Thoracic aorta (tissue), 2 donors: ENCODE data around the gene TLE1. TPM values are rescaled to one million over a fixed set of nuclear protein-coding genes. Genes with fewer than 3 reads are reported as not detected.
"Not testable (repeated sequence)": the region's sequence is repeated elsewhere in the genome, so short reads cannot be mapped to it uniquely, and the experiment has no call there.

Experiments used
- ATAC-seq: fragments of 150-250 bp; one replicate; pipeline ENCODE4 v1.8.0; 2017; ENCODE audit warnings: low read depth; ENCODE audit not compliant: insufficient number of reproducible peaks, low FRiP score
- DNase-seq: peaks from one replicate; pipeline ENCODE4 v3.0.0-alpha.2; 2020; ENCODE audit warnings: low spot score
- H3K27ac ChIP-seq, 2 donors: fragments of 200-600 bp; sonication (generic); 1 replicate in 1 of 2; 2 replicates in 1 of 2; pipeline ENCODE4 v1.5.1; 2016; ENCODE audit warnings: mild to moderate bottlenecking in 2 of 2, moderate library complexity in 2 of 2
- H3K27me3 ChIP-seq: fragments of 200-600 bp; sonication (generic); replicated peaks from 2 replicates; pipeline ENCODE4 v1.6.0; 2016; ENCODE audit warnings: mild to moderate bottlenecking; ENCODE audit not compliant: insufficient read depth
- H3K36me3 ChIP-seq: fragments of 200-600 bp; sonication (generic); one replicate; pipeline ENCODE4 v1.5.1; 2016
- H3K4me1 ChIP-seq, 2 donors: fragments of 200-600 bp; sonication (generic); 1 replicate in 1 of 2; 2 replicates in 1 of 2; pipeline versions ENCODE4 v1.5.1 to v1.6.0; 2016; ENCODE audit warnings: low read depth in 2 of 2, mild to moderate bottlenecking in 1 of 2; ENCODE audit not compliant: control insufficient read depth in 1 of 2
- H3K4me3 ChIP-seq: fragments of 200-600 bp; sonication (generic); 2 replicates; pipeline ENCODE4 v1.5.1; 2016; ENCODE audit warnings: mild to moderate bottlenecking
- H3K9me3 ChIP-seq: fragments of 200-600 bp; sonication (generic); 2 replicates; pipeline ENCODE4 v1.5.1; 2016
- total RNA-seq, 2 donors: library from RNA; depleted of rRNA; stranded (reverse); fragments of >200 nt; gene quantifications; one replicate each; pipeline versions ENCODE4 v1.1.0 to v1.2.3, GENCODE V29; 2016
- TF ChIP-seq, protein P1 (sequence below): fragments of 200-600 bp; sonication (generic); IDR thresholded peaks from one replicate; pipeline ENCODE4 v1.5.1; 2019; ENCODE audit warnings: antibody characterized with exemption

Gene TLE1
- total RNA-seq: 10 to 100 TPM; 69.7 to 74.1 TPM

DNA sequence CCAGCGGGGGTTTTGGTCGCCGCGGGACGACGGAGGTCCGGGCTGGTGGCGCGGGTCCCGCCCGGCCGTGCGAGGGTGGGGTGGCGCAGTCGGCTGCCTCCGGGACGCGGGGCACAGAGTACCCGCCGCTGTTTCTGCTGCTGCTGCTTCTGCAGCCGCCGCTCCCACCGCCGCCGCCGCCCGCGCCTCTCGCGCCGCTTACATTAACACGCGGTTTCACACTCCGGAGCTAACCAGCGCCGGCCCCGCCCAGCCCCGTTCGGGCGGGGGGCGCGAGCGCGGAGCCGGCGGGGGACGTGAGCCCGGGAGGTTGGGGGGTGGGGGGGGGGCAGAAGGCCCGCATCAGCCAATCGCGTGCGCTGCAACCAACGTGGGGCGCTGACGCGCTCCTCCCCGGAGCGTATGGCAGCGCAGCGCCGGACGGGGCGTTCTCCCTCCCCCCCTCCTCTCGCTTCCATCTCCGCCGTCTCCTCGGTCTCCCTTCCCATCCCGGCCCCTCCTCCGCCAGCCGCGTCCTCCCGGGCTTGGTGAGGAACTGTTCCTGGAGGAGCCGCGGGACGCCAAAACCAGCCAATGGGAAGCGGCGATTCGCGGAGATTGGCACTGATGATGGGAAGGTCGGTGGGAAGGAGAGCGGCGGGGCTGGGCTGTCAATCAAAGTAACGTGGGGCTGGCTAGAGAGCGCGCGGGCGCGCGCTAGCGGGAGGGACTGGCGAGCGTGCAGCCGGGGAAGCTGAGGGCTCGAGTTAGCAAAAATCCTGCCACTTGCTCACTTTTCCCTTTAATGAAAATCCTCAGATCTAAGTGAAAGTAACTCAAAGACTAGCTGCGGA is at the start of gene TLE1:
Gene TLE1, minus strand, starts transcription at position 205 of the 833 bp plus-strand sequence. CDS start 1,307 bp downstream, outside the sequence.
- H3K4me3 ChIP-seq: peak within 1 kb of the TSS; percentile 94
- peak within 1 kb of the TSS; percentile 94 to 96 for H3K27ac ChIP-seq
- DNase-seq: peak; percentile 99
- no peaks in the 10 kb centered on the region for H3K27me3 ChIP-seq
- H3K9me3 ChIP-seq: no peaks in the 10 kb centered on the region
- TF ChIP-seq, protein P1, sequence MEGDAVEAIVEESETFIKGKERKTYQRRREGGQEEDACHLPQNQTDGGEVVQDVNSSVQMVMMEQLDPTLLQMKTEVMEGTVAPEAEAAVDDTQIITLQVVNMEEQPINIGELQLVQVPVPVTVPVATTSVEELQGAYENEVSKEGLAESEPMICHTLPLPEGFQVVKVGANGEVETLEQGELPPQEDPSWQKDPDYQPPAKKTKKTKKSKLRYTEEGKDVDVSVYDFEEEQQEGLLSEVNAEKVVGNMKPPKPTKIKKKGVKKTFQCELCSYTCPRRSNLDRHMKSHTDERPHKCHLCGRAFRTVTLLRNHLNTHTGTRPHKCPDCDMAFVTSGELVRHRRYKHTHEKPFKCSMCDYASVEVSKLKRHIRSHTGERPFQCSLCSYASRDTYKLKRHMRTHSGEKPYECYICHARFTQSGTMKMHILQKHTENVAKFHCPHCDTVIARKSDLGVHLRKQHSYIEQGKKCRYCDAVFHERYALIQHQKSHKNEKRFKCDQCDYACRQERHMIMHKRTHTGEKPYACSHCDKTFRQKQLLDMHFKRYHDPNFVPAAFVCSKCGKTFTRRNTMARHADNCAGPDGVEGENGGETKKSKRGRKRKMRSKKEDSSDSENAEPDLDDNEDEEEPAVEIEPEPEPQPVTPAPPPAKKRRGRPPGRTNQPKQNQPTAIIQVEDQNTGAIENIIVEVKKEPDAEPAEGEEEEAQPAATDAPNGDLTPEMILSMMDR: no peak
- H3K36me3 ChIP-seq: no peaks in the 10 kb centered on the region
- peak; percentile 94 for ATAC-seq
- H3K4me1 ChIP-seq: peaks cover 8 to 24% of the 10 kb centered on the region in 2 donors

DNA sequence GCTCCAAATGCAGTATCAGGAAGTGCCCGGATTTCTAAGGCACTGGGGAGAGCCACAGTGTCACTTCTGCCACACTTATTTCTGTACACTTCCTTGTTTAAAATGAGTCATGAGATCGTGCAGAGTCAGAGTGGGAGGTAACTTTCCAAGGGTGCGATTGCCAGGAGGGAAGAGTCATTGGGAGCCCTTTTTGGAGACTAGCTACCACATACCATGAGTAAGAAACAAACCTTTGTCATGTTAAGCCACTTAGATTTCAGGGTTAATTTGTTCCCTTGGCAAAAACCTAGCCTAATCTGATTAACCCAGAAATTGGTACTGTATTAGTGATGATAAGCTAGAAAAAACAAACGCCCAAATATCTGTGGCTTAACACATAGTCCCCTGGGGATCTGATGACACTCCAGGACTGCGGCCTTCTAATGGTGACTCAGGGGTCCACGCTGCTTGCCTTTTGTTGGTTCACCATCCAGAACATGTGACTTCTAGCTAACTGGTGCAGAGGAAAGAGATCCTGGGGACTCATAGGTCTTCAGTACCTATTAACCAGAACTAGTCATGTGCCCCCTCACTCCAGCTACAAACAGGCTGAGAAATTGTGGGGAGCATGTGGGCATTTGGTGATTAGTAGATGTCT is 48.6 kb upstream of the TLE1 start:
- Histone ChIP-seq H3K27me3 (no peaks in the 10 kb centered on the region), H3K4me1 (peaks cover 2 to 13% of the 10 kb centered on the region in 2 donors), H3K36me3 (no peaks in the 10 kb centered on the region), H3K27ac (peak overlapping the region; percentile 45 to 49), H3K9me3 (no peaks in the 10 kb centered on the region), H3K4me3 (peak overlapping the region; percentile 17)
- peak; percentile 96 for ATAC-seq
- DNase-seq: peak; percentile 20
- TF ChIP-seq, protein P1: no peak

DNA sequence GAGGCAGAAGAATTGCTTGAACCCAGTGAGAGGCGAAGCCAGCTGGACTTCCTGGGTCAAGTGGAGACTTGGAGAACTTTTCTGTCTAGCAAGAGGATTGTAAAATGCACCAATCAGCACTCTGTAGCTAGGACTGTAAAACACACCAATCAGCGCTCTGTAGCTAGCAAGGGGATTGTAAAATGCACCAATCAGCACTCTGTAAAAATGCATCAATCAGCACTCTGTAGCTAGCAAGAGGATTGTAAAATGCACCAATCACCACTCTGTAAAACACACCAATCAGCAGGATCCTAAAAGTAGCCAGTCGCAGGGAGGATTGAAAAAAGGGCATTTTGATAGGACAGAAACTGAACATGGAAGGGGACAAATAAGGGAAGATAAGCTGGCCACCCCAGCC is 41.2 kb upstream of the TLE1 start:
- H3K36me3 ChIP-seq, H3K27ac ChIP-seq, H3K9me3 ChIP-seq, H3K27me3 ChIP-seq, H3K4me1 ChIP-seq, DNase-seq, ATAC-seq, H3K4me3 ChIP-seq: not testable (repeated sequence)

DNA sequence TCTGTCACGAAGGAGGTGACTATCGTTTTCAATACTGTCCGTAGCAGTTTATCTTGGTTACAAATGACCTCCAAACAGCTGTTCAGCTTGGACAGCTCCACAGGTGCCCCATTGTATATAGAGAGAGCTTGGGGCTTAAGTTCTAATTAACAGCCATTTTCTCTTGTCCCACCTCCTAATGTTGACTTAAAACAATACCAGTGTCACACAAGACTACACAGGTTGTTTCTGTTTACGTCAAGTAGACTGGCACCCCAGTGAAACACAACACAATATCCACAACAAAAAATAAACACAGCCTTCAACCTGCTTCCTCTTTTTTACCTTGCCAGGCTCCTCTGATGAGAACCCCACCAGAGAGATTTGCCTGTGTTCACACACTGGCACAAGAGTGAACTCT is 39.8 kb upstream of the TLE1 start:
- no peaks in the 10 kb centered on the region for H3K36me3 ChIP-seq
- no peaks in the 10 kb centered on the region for H3K27me3 ChIP-seq
- TF ChIP-seq, protein P1: no peak
- DNase-seq (no peak), ATAC-seq (no peak)
- H3K4me1 ChIP-seq: peaks cover 5 to 6% of the 10 kb centered on the region in 2 donors
- H3K4me3 ChIP-seq: no peak overlapping the region
- H3K27ac ChIP-seq: no peak overlapping the region
- H3K9me3 ChIP-seq: no peaks in the 10 kb centered on the region

DNA sequence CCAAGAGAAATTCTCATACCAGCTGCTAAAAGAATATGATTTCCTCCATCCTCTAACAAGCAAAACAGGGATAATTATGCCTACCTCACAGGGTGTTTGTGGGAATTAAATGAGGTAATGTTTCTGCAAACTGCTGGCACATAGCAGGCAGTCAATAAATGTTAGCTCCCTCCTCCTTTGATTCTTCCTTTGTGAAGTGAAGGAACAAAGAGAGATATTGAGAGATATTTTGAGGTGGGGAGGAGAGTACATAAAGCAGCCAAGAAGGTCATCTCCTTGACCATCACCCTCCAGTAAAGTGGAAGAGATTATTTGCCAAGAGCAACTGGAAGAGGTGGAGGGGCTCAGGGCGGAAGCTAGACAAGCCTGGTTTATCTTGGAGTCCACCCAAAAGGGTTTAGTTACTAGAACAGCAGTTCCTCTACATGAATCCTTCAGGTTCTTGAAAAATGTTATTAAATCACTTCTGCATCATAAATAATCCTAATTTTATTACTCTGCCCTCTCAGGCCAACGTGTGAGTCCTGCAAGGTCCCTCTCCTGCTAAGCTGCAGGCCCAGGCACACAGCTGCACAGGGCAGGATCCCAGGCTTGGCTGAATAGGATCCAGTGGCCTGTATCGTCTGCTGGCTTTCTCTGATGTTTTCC is 35.0 kb upstream of the TLE1 start:
- TF ChIP-seq, protein P1: no peak

More for the DNA sequence above, 35.0 kb upstream of the TLE1 start:
- Histone ChIP-seq H3K9me3 (no peaks in the 10 kb centered on the region), H3K27me3 (no peaks in the 10 kb centered on the region), H3K36me3 (no peaks in the 10 kb centered on the region), H3K27ac (no peak overlapping the region), H3K4me1 (peaks cover 5 to 7% of the 10 kb centered on the region in 2 donors), H3K4me3 (no peak overlapping the region)
- ATAC-seq: no peak
- no peak for DNase-seq
